Panc1 (cell line): ENCODE measurements around the gene SULT1C2. TPM values are rescaled to one million over a fixed set of nuclear protein-coding genes. Genes with fewer than 3 reads are reported as not detected.

Experiments used
- ATAC-seq: fragments of 200-7000 bp; cut with Tn5 transposase; 2 replicates; pipeline ENCODE4 v1.9.1; 2020; ENCODE audit warnings: mild to moderate bottlenecking, moderate library complexity
- BruUV-seq: library from RNA; stranded (reverse); fragments of 400-500 nt; replicated peaks from 2 replicates; lab custom pipeline; 2021; lab: Mats Ljungman, UMichigan
- CTCF ChIA-PET: fragments of 300-600 bp; sonication (Branson Sonifier 250); formaldehyde crosslinking; loops from one replicate; lab custom pipeline; 2022; ENCODE audit warnings: antibody characterized with exemption; lab: Charles Lee
- POLR2A ChIA-PET: fragments of 300-600 bp; sonication (Branson Sonifier 250); formaldehyde crosslinking; loops from one replicate; lab custom pipeline; 2022; ENCODE audit warnings: antibody characterized with exemption; lab: Charles Lee
- DNase-seq: peaks from one replicate; pipeline ENCODE4 v3.0.0-alpha.2; 2010; ENCODE audit warnings: low read depth, low spot score
- H3K27ac ChIP-seq: 2 replicates; pipeline ENCODE4 v1.5.1; 2011; ENCODE audit warnings: mild to moderate bottlenecking, low read length, inconsistent platforms
- H3K27me3 ChIP-seq: fragments of 200-500 bp; sonication (Bioruptor generic); 2 replicates; pipeline ENCODE4 v1.6.0; 2014; ENCODE audit warnings: low read length, inconsistent platforms; ENCODE audit not compliant: control insufficient read depth, insufficient read depth
- H3K36me3 ChIP-seq: fragments of 200-500 bp; sonication (Bioruptor generic); 2 replicates; pipeline ENCODE4 v1.5.1; 2014; ENCODE audit warnings: inconsistent platforms, mild to moderate bottlenecking, low read length, moderate library complexity; ENCODE audit not compliant: control insufficient read depth, insufficient read depth
- H3K4me1 ChIP-seq: 2 replicates; pipeline ENCODE4 v1.5.1; 2011; ENCODE audit warnings: inconsistent platforms, mild to moderate bottlenecking, low read length, moderate library complexity; ENCODE audit not compliant: control insufficient read depth, insufficient read depth
- H3K4me3 ChIP-seq, 2 experiments: 2 replicates each; pipeline ENCODE4 v1.5.1; 2011 to 2012; ENCODE audit warnings: low read depth in 2 of 2, low read length in 2 of 2, mild to moderate bottlenecking in 2 of 2, inconsistent platforms in 1 of 2, moderate library complexity in 1 of 2
- H3K9me3 ChIP-seq: fragments of 200-500 bp; sonication (Bioruptor generic); 2 replicates; pipeline ENCODE4 v1.5.1; 2014; ENCODE audit warnings: low read depth, mild to moderate bottlenecking, inconsistent platforms, low read length, moderate library complexity; ENCODE audit not compliant: control insufficient read depth, insufficient read depth
- POLR2AphosphoS5 ChIP-seq: IDR thresholded peaks from 2 replicates; pipeline ENCODE4 v1.6.1; 2012; ENCODE audit warnings: mild to moderate bottlenecking, low read depth, low read length, moderate library complexity
- SIN3A ChIP-seq: IDR thresholded peaks from 2 replicates; pipeline ENCODE4 v1.6.1; 2012; ENCODE audit warnings: low read depth, mild to moderate bottlenecking, low read length, moderate library complexity, borderline replicate concordance; ENCODE audit not compliant: insufficient read depth
- TCF7L2 ChIP-seq: IDR thresholded peaks from 2 replicates; pipeline ENCODE4 v1.6.1; 2011; ENCODE audit warnings: mild to moderate bottlenecking, low read depth, low read length, inconsistent platforms
- in situ Hi-C: cut with HindIII; loops from 2 replicates; pipeline ENCODE4 v1.10.0; 2016; ENCODE audit warnings: low sequenced_read_pairs, low pct_unique_long_range_greater_than_20kb
- intact Hi-C: fragments of 100-400 bp; cut with micrococcal nuclease; formaldehyde crosslinking; loops from one replicate; pipeline ENCODE4 v1.10.0; 2022; ENCODE audit not compliant: unreplicated experiment
- total RNA-seq: library from RNA; stranded (reverse); gene quantifications from one replicate; pipeline ENCODE4 v1.2.1, GENCODE V29; 2021; ENCODE audit not compliant: unreplicated experiment
- TF ChIP-seq, protein P1 (sequence below): fragments of 450-650 bp; IDR thresholded peaks from 2 replicates; pipeline ENCODE4 v1.5.1; 2017; ENCODE audit warnings: mild to moderate bottlenecking
- TF ChIP-seq, protein P2 (sequence below), 2 experiments: IDR thresholded peaks; 2 replicates each; pipeline ENCODE4 v1.6.1; 2011 to 2012; ENCODE audit warnings: low read depth in 2 of 2, control low read depth in 1 of 2, low read length in 1 of 2, mild to moderate bottlenecking in 1 of 2, moderate library complexity in 1 of 2; ENCODE audit not compliant: insufficient read depth in 1 of 2

Gene SULT1C2
- total RNA-seq, 1 experiment from 2014 or later: 0.31 TPM

DNA sequence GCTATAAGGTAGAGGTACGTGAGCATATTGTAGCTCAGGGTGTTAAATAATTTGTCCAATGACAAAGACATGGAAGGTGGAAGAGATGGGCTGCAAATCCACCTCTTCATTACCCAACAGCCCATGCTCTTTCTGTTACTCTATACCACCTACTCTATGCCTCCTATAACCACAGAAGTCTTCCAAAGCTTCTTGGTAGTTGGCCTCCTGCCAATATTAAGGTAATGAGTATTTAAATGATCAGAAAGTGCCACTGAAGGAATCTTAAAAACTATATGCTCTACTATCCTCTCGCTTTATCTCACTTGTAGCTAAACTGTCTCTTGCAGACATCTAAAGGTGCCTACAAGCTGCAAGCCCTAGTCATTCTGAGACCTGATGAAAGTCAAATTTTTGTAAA, 41.1 kb downstream of the SULT1C2 start:
- CTCF ChIA-PET: no interaction called here
- in situ Hi-C loops: no loop called here

DNA sequence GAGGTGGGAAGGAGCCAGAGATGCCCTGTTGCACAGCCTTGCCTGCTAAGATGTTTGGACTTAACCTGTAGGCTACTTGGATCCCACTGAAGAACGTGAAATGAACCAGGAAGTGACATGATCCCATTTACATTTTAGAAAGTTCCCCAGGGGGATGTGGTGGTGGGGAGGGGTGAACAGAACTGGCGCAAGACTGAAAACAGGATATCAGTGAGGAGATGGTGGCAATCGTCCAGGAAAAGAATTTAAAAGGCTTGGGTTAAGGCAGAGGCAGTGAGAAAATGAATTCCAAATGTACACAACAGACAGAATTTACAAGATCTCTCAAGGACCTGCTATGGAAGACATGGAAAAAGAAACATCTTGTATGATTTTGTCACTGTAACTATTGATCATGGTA, 42.3 kb downstream of the SULT1C2 start:
- H3K4me1 ChIP-seq: no peaks in the 10 kb centered on the region
- BruUV-seq: no TSS peak
- no peak for ATAC-seq
- in situ Hi-C loops: no loop called here
- no peak for DNase-seq
- intact Hi-C loops: no loop called here
- ChIA-PET CTCF (no interaction called here), POLR2A (no interaction called here)
- H3K27me3 ChIP-seq: peaks cover 5% of the 10 kb centered on the region; the same call in 1 of the 2 replicates
- TF ChIP-seq POLR2AphosphoS5: no peak
- TF ChIP-seq TCF7L2: no peak
- TF ChIP-seq, protein P1, sequence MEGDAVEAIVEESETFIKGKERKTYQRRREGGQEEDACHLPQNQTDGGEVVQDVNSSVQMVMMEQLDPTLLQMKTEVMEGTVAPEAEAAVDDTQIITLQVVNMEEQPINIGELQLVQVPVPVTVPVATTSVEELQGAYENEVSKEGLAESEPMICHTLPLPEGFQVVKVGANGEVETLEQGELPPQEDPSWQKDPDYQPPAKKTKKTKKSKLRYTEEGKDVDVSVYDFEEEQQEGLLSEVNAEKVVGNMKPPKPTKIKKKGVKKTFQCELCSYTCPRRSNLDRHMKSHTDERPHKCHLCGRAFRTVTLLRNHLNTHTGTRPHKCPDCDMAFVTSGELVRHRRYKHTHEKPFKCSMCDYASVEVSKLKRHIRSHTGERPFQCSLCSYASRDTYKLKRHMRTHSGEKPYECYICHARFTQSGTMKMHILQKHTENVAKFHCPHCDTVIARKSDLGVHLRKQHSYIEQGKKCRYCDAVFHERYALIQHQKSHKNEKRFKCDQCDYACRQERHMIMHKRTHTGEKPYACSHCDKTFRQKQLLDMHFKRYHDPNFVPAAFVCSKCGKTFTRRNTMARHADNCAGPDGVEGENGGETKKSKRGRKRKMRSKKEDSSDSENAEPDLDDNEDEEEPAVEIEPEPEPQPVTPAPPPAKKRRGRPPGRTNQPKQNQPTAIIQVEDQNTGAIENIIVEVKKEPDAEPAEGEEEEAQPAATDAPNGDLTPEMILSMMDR: no peak
- TF ChIP-seq, protein P2, sequence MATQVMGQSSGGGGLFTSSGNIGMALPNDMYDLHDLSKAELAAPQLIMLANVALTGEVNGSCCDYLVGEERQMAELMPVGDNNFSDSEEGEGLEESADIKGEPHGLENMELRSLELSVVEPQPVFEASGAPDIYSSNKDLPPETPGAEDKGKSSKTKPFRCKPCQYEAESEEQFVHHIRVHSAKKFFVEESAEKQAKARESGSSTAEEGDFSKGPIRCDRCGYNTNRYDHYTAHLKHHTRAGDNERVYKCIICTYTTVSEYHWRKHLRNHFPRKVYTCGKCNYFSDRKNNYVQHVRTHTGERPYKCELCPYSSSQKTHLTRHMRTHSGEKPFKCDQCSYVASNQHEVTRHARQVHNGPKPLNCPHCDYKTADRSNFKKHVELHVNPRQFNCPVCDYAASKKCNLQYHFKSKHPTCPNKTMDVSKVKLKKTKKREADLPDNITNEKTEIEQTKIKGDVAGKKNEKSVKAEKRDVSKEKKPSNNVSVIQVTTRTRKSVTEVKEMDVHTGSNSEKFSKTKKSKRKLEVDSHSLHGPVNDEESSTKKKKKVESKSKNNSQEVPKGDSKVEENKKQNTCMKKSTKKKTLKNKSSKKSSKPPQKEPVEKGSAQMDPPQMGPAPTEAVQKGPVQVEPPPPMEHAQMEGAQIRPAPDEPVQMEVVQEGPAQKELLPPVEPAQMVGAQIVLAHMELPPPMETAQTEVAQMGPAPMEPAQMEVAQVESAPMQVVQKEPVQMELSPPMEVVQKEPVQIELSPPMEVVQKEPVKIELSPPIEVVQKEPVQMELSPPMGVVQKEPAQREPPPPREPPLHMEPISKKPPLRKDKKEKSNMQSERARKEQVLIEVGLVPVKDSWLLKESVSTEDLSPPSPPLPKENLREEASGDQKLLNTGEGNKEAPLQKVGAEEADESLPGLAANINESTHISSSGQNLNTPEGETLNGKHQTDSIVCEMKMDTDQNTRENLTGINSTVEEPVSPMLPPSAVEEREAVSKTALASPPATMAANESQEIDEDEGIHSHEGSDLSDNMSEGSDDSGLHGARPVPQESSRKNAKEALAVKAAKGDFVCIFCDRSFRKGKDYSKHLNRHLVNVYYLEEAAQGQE (IDR thresholded peaks at IDR 0.05; ENCODE audit: insufficient read depth in 1 of 2, low read depth in 2 of 2, low read length in 1 of 2): no peak
- TF ChIP-seq SIN3A: no peak
- H3K27ac ChIP-seq: no peak overlapping the region
- no peak overlapping the region for H3K4me3 ChIP-seq
- no peaks in the 10 kb centered on the region for H3K36me3 ChIP-seq
- H3K9me3 ChIP-seq: no peaks in the 10 kb centered on the region

More for the DNA sequence above, 41.1 kb downstream of the SULT1C2 start:
- Histone ChIP-seq H3K4me3 (no peak overlapping the region), H3K4me1 (no peaks in the 10 kb centered on the region), H3K36me3 (no peaks in the 10 kb centered on the region), H3K9me3 (no peaks in the 10 kb centered on the region), H3K27ac (no peak overlapping the region), H3K27me3 (peaks cover 5% of the 10 kb centered on the region; the same call in 1 of the 2 replicates)
- no peak for ATAC-seq
- POLR2A ChIA-PET: no interaction called here
- intact Hi-C loops: no loop called here
- BruUV-seq: no TSS peak
- no peak for DNase-seq
- TF ChIP-seq SIN3A (no peak), TCF7L2 (no peak)
- TF ChIP-seq, protein P1: no peak
